ENCODE results near the gene TDRD12.
"Not testable (repeated sequence)": the region's sequence is repeated elsewhere in the genome, so short reads cannot be mapped to it uniquely, and the experiment has no call there.

TDRD12 gene

GRCh38 chr19:32773126-32773525, 53.6 kb downstream of the TDRD12 start:
- no peak for DNase-seq (ENCODE audit: low read depth)
- no peak overlapping the region for H3K4me3 ChIP-seq (ENCODE audit: low read depth, low read length)
- TF ChIP-seq POLR2A (IDR thresholded peaks at IDR 0.05; ENCODE audit: extremely low read depth, insufficient read length) (no peak), MYC (IDR thresholded peaks at IDR 0.05; ENCODE audit: low read depth, low read length) (no peak), MAX (IDR thresholded peaks at IDR 0.05; ENCODE audit: low read depth, low read length) (no peak), CTCF (IDR thresholded peaks at IDR 0.05; ENCODE audit: low read depth, low read length) (no peak)

- TF ChIP-seq MYC (IDR thresholded peaks at IDR 0.05; ENCODE audit: low read depth, low read length) = no peak
- TF ChIP-seq CTCF (IDR thresholded peaks at IDR 0.05; ENCODE audit: low read depth, low read length) = no peak
- no peak for TF ChIP-seq POLR2A (IDR thresholded peaks at IDR 0.05; ENCODE audit: extremely low read depth, insufficient read length)
- TF ChIP-seq MAX (IDR thresholded peaks at IDR 0.05; ENCODE audit: low read depth, low read length) = no peak
- H3K4me3 ChIP-seq (ENCODE audit: low read depth, low read length) = no peak overlapping the region
- no peak for DNase-seq (ENCODE audit: low read depth)
Measured at GRCh38 chr19:32779082-32779481, 59.5 kb downstream of the TDRD12 start.

- H3K4me3 ChIP-seq (ENCODE audit: low read depth, low read length) = no peak overlapping the region
- no peak for DNase-seq (ENCODE audit: low read depth)
- TF ChIP-seq MAX (IDR thresholded peaks at IDR 0.05; ENCODE audit: low read depth, low read length) (no peak), POLR2A (IDR thresholded peaks at IDR 0.05; ENCODE audit: extremely low read depth, insufficient read length) (no peak), CTCF (IDR thresholded peaks at IDR 0.05; ENCODE audit: low read depth, low read length) (no peak), MYC (IDR thresholded peaks at IDR 0.05; ENCODE audit: low read depth, low read length) (no peak)
Measured at GRCh38 chr19:32781280-32781679, 61.7 kb downstream of the TDRD12 start.

- not testable (repeated sequence) for H3K4me3 ChIP-seq (ENCODE audit: low read depth, low read length); DNase-seq (ENCODE audit: low read depth)
Measured at GRCh38 chr19:32782089-32782488, 62.5 kb downstream of the TDRD12 start.

- not testable (repeated sequence) for H3K4me3 ChIP-seq (ENCODE audit: low read depth, low read length); DNase-seq (ENCODE audit: low read depth)
Measured at GRCh38 chr19:32787161-32787813, 67.7 kb downstream of the TDRD12 start.

GRCh38 chr19:32787895-32788294, 68.3 kb downstream of the TDRD12 start:
- not testable (repeated sequence) for H3K4me3 ChIP-seq (ENCODE audit: low read depth, low read length); DNase-seq (ENCODE audit: low read depth)

GRCh38 chr19:32789429-32789828, 69.9 kb downstream of the TDRD12 start:
- no peak overlapping the region for H3K4me3 ChIP-seq (ENCODE audit: low read depth, low read length)
- TF ChIP-seq POLR2A (IDR thresholded peaks at IDR 0.05; ENCODE audit: extremely low read depth, insufficient read length) = no peak
- no peak for TF ChIP-seq MAX (IDR thresholded peaks at IDR 0.05; ENCODE audit: low read depth, low read length)
- no peak for TF ChIP-seq MYC (IDR thresholded peaks at IDR 0.05; ENCODE audit: low read depth, low read length)
- TF ChIP-seq CTCF (IDR thresholded peaks at IDR 0.05; ENCODE audit: low read depth, low read length) = no peak
- DNase-seq (ENCODE audit: low read depth) = no peak

Data from NB4 (cell line).